K562 treated with DMSO at 1 percent for 48 hours (cell line): Measurements from ENCODE around the gene KCNMA1. TPM values are rescaled to one million over a fixed set of nuclear protein-coding genes. Genes with fewer than 3 reads are reported as not detected.

Experiments used
- total RNA-seq: library from RNA; unstranded; fragments of 300-600 nt; gene quantifications from 2 replicates; pipeline ENCODE4 v1.2.3, GENCODE V29; 2022; ENCODE audit warnings: low replicate concordance; ENCODE audit errors: extremely low read depth

Gene KCNMA1
- not detected in 2 replicates for total RNA-seq

DNA sequence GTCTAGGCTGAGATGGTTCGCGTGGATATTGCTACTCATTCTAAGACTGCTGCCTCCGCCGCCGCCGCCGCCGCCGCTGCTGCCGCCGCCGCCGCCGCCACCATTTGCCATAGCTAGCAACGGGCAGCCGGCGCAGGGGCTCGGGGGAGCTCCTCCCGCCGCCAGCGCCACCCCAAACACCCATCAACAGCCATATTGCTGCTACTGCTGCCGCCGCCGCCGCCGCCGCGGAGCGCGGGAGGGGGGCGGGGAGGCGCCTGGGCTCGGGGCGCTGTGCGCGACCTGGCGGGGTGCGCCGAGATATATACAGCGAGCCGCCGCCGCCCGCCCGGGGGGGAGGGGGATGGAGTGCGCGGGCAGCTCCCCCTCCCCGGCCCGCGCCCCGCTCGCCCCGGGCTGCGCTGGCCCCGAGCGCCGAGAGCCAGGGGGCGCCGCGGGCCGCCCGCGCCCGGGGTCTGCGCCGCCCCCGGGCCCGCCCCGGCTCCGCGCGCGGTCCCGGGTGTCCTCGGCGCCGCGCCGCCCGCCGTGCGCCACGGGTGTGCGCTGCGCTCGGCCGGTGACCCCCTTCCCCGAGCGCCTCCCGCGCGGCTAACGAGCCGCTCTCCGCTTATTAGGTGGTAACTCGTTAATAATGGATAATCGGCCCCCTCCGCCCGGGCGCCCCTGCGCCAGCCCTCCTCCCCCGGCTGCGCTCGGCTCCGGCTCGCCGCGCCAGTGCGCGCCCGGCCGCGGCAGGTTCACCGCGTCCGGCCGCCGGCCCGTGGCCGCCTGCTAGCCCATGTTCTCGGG lies at the start of gene KCNMA1:
Gene KCNMA1, minus strand, starts transcription at position 277 of the 789 bp plus-strand sequence.

